AG09319 (cell line): Measurements from ENCODE around the gene RFX2.

Source experiments
- DNase-seq: peaks from one replicate; pipeline ENCODE4 v3.0.0-alpha.2; 2010; ENCODE audit warnings: low read depth; ENCODE audit errors: extremely low read depth
- CTCF ChIP-seq: IDR thresholded peaks from 2 replicates; pipeline ENCODE4 v1.5.1; 2011; ENCODE audit warnings: low read depth, mild to moderate bottlenecking, inconsistent platforms, low read length, moderate library complexity

Gene RFX2

GRCh38 chr19:6018786-6019185 is 91.5 kb downstream of the RFX2 start:
- DNase-seq: no peak

GRCh38 chr19:6017576-6017975 is 92.7 kb downstream of the RFX2 start:
- DNase-seq: no peak
- TF ChIP-seq CTCF: no peak

More at GRCh38 chr19:6018786-6019185, 91.5 kb downstream of the RFX2 start:
- TF ChIP-seq CTCF: no peak

GRCh38 chr19:6015841-6016545 is 94.3 kb downstream of the RFX2 start:
- TF ChIP-seq CTCF: no peak
- DNase-seq: no peak

GRCh38 chr19:6014551-6015135 is 95.7 kb downstream of the RFX2 start:
- TF ChIP-seq CTCF: no peak

GRCh38 chr19:6012426-6013170 is 97.7 kb downstream of the RFX2 start:
- TF ChIP-seq CTCF: no peak
- DNase-seq: no peak

More at GRCh38 chr19:6014551-6015135, 95.7 kb downstream of the RFX2 start:
- DNase-seq: no peak

- DNase-seq: no peak
- TF ChIP-seq CTCF: no peak
Measured at GRCh38 chr19:6011794-6012193, 98.5 kb downstream of the RFX2 start.

GRCh38 chr19:6011206-6011605 is 99.1 kb downstream of the RFX2 start:
- no peak for DNase-seq
- TF ChIP-seq CTCF: no peak
